Activated naive CD4-positive, alpha-beta T cell treated with anti-CD3 and anti-CD28 coated beads for 36 hours (primary cell): Measurements from ENCODE around the gene NTN3. TPM values are rescaled to one million over a fixed set of nuclear protein-coding genes. Genes with fewer than 3 reads are reported as not detected.

Experiments
- CTCF ChIA-PET: fragments of 350-600 bp; sonication (Branson Sonifier 250); formaldehyde crosslinking; loops from one replicate; lab custom pipeline; 2021; ENCODE audit warnings: antibody characterized with exemption; lab: Charles Lee
- DNase-seq: peaks from one replicate; pipeline ENCODE4 v3.0.0-alpha.2; 2020
- H3K27ac Mint-ChIP-seq: one replicate; pipeline ENCODE4 v1.8.0; 2021; ENCODE audit warnings: mild to moderate bottlenecking, mixed read lengths
- H3K27me3 Mint-ChIP-seq: one replicate; pipeline ENCODE4 v1.8.0; 2021; ENCODE audit warnings: low read depth, mixed read lengths
- H3K36me3 Mint-ChIP-seq: one replicate; pipeline ENCODE4 v1.8.0; 2021; ENCODE audit warnings: low read depth, mixed read lengths
- H3K4me1 Mint-ChIP-seq: one replicate; pipeline ENCODE4 v1.8.0; 2021; ENCODE audit warnings: low read depth, mixed read lengths
- H3K4me3 Mint-ChIP-seq: one replicate; pipeline ENCODE4 v1.8.0; 2021; ENCODE audit warnings: mild to moderate bottlenecking, moderate library complexity, mixed read lengths
- H3K9me3 Mint-ChIP-seq: one replicate; pipeline ENCODE4 v1.8.0; 2021; ENCODE audit warnings: mixed read lengths
- intact Hi-C: fragments of 100-400 bp; cut with micrococcal nuclease; formaldehyde crosslinking; loops from one replicate; pipeline ENCODE4 v1.15.1; 2023
- microRNA-seq: library from miRNA; unstranded; fragments of <30 nt; microRNA quantifications from one replicate; pipeline ENCODE4 v1.2.0, GENCODE V29; 2022; ENCODE audit warnings: borderline microRNAs expressed, borderline replicate concordance
- total RNA-seq, 2 experiments: library from RNA; stranded (reverse); gene quantifications; one replicate each; pipeline ENCODE4 v1.2.3, GENCODE V29; 2021

NTN3 gene
- total RNA-seq, 2 experiments from 2014 or later: not detected

DNA sequence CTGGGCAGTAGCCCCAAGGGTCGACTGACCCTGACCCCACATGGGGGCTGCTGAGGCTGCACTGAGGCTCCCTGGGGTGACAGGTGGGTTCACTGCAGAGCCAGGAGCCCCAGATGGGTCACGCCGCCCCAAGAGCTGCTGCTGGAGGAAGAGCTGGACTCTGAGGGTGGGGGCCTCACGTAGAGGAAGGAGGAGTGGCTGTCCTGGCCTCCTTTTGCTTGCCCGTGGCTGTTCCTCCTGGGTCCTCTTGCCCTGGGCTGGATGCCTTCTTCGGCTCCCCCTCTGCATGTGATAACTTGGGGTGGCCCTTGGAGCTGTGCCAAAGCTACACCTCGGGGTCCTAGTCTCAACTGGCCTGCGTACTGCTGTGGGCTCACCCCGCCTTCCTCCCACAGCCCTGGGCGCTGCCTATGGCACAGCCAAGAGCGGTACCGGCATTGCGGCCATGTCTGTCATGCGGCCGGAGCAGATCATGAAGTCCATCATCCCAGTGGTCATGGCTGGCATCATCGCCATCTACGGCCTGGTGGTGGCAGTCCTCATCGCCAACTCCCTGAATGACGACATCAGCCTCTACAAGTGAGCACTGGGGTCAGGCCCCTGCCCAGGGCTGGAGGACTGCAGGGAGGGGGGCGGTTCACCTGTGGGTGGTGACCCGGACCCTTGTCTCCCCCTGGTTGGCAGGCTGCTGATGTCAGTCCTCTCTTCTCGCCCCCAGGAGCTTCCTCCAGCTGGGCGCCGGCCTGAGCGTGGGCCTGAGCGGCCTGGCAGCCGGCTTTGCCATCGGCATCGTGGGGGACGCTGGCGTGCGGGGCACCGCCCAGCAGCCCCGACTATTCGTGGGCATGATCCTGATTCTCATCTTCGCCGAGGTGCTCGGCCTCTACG, 48.0 kb downstream of the NTN3 start:
- Mint-ChIP-seq H3K9me3 (no peaks in the 10 kb centered on the region), H3K27me3 (no peaks in the 10 kb centered on the region), H3K4me1 (peaks cover 55% of the 10 kb centered on the region), H3K27ac (peak overlapping the region; percentile 77), H3K36me3 (peaks cover 7% of the 10 kb centered on the region), H3K4me3 (peak overlapping the region; percentile 63)
- CTCF ChIA-PET: interaction anchor here (0.6 kb wide), 1 partner anchor 631 kb away, joined by 3 read pairs; no protein-coding TSS in a partner anchor
- intact Hi-C loops: no loop called here
- no peak for DNase-seq

- intact Hi-C loops: loop anchor here (1.0 to 5.0 kb wide), 2 partner anchors 13 to 983 kb away; partner anchors contain the start of gene CLUAP1
- H3K4me1 Mint-ChIP-seq: peaks cover 54% of the 10 kb centered on the region
- H3K27me3 Mint-ChIP-seq: no peaks in the 10 kb centered on the region
- peak overlapping the region; percentile 77 for H3K27ac Mint-ChIP-seq
- DNase-seq: no peak
- peak overlapping the region; percentile 63 for H3K4me3 Mint-ChIP-seq
- CTCF ChIA-PET: interaction anchor here (0.6 kb wide), 1 partner anchor 631 kb away, joined by 3 read pairs; no protein-coding TSS in a partner anchor
- peaks cover 9% of the 10 kb centered on the region for H3K36me3 Mint-ChIP-seq
- H3K9me3 Mint-ChIP-seq: no peaks in the 10 kb centered on the region
These were observed 48.6 kb downstream of the NTN3 start for GRCh38 chr16:2519711-2520080.

DNA sequence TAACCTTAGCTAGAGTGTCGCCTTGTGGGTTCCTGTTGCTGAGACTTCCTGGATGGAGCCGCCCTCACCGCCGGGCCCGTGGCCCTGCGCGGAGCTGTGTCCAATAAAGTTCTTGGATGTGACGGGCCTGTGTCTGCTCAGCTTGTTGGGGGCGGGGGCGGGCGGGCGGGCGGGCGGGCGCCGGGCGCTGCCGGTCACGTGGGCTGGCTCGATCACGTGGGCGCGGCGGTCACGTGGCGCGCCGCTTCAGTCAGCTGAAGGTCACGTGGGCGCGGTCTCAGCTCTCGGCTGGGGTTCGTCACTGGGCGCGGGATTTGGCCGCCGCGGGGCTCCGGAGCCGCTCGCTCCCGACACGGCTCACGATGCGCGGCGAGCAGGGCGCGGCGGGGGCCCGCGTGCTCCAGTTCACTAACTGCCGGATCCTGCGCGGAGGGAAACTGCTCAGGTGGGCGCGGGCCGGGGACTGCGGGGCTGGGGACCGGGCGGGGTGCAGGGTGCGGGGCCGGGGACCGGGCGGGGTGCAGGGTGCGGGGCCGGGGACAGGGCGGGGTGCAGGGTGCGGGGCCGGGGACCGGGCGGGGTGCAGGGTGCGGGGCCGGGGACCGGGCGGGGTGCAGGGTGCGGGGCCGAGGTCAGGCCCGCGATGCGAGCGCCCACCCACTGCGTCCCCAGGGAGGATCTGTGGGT, 49.1 kb downstream of the NTN3 start, which contains the start of gene AMDHD2:
AMDHD2 (plus strand) TSS at position 275 of the 687 bp plus-strand sequence; CDS start at position 363, 88 bp downstream.
- Mint-ChIP-seq H3K4me3 (peak within 1 kb of the TSS; percentile 82), H3K9me3 (no peaks in the 10 kb centered on the region), H3K4me1 (peaks cover 51% of the 10 kb centered on the region), H3K27me3 (no peaks in the 10 kb centered on the region), H3K36me3 (peaks cover 9% of the 10 kb centered on the region), H3K27ac (peak within 1 kb of the TSS; percentile 77)
- peak; percentile 92 for DNase-seq
- CTCF ChIA-PET: interaction anchor here (1.2 kb wide), 1 partner anchor 11 kb away, joined by 4 read pairs; the partner anchor contains the start of gene CEMP1
- intact Hi-C loops: loop anchor here (1.0 to 5.0 kb wide), 2 partner anchors 12 to 982 kb away; partner anchors contain the start of gene CLUAP1

DNA sequence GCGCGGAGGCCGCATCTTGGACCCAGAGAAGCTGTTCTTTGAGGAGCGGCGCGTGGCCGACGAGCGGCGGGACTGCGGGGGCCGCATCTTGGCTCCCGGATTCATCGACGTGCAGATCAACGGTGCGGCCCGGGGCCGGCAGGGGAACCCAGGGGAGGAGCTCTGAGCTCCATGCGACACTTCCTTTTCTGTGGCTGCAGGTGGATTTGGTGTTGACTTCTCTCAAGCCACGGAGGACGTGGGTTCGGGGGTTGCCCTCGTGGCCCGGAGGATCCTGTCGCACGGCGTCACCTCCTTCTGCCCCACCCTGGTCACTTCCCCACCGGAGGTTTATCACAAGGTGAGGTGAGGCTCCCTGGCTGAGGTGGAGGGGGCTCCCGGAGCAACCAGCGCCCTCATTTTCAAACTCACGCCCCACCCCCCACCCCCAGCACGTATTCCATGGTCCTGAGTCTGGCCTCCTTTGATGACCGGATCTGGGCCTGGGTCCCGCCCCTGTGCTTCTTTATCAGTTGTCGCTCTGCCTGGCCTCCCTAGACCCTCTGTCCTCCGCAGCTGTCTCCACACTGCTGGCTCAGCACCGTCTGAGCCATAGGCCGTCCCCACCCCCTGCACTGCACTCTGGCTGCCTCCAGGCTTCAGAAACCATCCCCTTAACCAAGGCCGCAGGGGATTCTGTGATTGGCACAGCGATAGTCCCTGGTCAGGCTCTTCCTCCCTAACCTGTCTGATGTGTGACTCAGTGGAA, 49.9 kb downstream of the NTN3 start:
- Mint-ChIP-seq H3K27me3 (no peaks in the 10 kb centered on the region), H3K9me3 (no peaks in the 10 kb centered on the region), H3K36me3 (peaks cover 9% of the 10 kb centered on the region), H3K4me3 (peak overlapping the region; percentile 82), H3K4me1 (peaks cover 43% of the 10 kb centered on the region), H3K27ac (peak overlapping the region; percentile 73)
- intact Hi-C loops: loop anchor here (1.0 to 5.0 kb wide), 2 partner anchors 11 to 981 kb away; partner anchors contain the start of gene CLUAP1
- CTCF ChIA-PET: interaction anchor here (1.2 kb wide), 1 partner anchor 10 kb away, joined by 4 read pairs; the partner anchor contains the start of gene CEMP1
- peak; percentile 41 for DNase-seq

Small RNA genes lying within 50 kb of the gene (microRNA-seq; reads per million reads assigned to microRNA genes)
- gene MIR6767: not detected
- not detected for gene MIR6768

Other genes starting within 250 kb of the NTN3 start
- gene E4F1, start 247.7 kb upstream of the NTN3 start, total RNA-seq: 10 to 100 TPM; 21.2 to 21.7 TPM
- gene DNASE1L2, start 234.9 kb upstream of the NTN3 start, total RNA-seq: under 1 TPM; 0.33 to 0.62 TPM
- 10 to 100 TPM; 39.7 to 48.3 TPM for gene ECI1, start 219.7 kb upstream of the NTN3 start, total RNA-seq
- 100 to 1,000 TPM; 306 to 311 TPM for gene RNPS1, start 203.2 kb upstream of the NTN3 start, total RNA-seq
- 1 to 10 TPM; 2.6 to 3.1 TPM for gene ABCA3, start 130.6 kb upstream of the NTN3 start, total RNA-seq
- 10 to 100 TPM; 73.5 to 74.5 TPM for gene CCNF, start 41.9 kb upstream of the NTN3 start, total RNA-seq
- 10 to 100 TPM; 24.2 to 24.8 TPM for gene TEDC2, start 11.2 kb upstream of the NTN3 start, total RNA-seq
- 1 to 10 TPM; 8.1 to 8.6 TPM for gene TBC1D24, start 3.8 kb downstream of the NTN3 start, total RNA-seq
- 10 to 100 TPM; 81.9 TPM for gene ATP6V0C, start 42.7 kb downstream of the NTN3 start, total RNA-seq
- gene AMDHD2, start 49.1 kb downstream of the NTN3 start, total RNA-seq: 10 to 100 TPM; 15.3 to 18.6 TPM
- under 1 TPM in 1 of 2 experiments, not detected in 1; 0.17 TPM for gene CEMP1, start 60.1 kb downstream of the NTN3 start, total RNA-seq
- 10 to 100 TPM; 26.6 to 27.8 TPM for gene PDPK1, start 66.7 kb downstream of the NTN3 start, total RNA-seq
- gene KCTD5, start 211.2 kb downstream of the NTN3 start, total RNA-seq: 10 to 100 TPM; 21.8 to 24.1 TPM
- 1 to 10 TPM; 1.7 to 2.4 TPM for gene PRSS27, start 248.9 kb downstream of the NTN3 start, total RNA-seq